GM23248 (cell line): ENCODE results near the gene CDON. TPM values are rescaled to one million over a fixed set of nuclear protein-coding genes. Genes with fewer than 3 reads are reported as not detected.

Experiments used
- DNase-seq: peaks from one replicate; pipeline ENCODE4 v3.0.0-alpha.2; 2015
- H2AFZ ChIP-seq: fragments of 200-600 bp; sonication (generic); 2 replicates; pipeline ENCODE4 v1.6.1; 2016; ENCODE audit warnings: antibody characterized with exemption
- H3F3A ChIP-seq: fragments of 200-600 bp; sonication (generic); 2 replicates; pipeline ENCODE4 v1.6.1; 2016; ENCODE audit warnings: mild to moderate bottlenecking, antibody characterized with exemption, mixed run types; ENCODE audit not compliant: insufficient read depth
- H3K27ac ChIP-seq: fragments of 200-600 bp; sonication (generic); 2 replicates; pipeline ENCODE4 v1.5.1; 2016; ENCODE audit warnings: mild to moderate bottlenecking
- H3K27me3 ChIP-seq: fragments of 200-600 bp; sonication (generic); replicated peaks from 2 replicates; pipeline ENCODE4 v1.6.1; 2016; ENCODE audit warnings: mild to moderate bottlenecking; ENCODE audit not compliant: insufficient read depth
- H3K36me3 ChIP-seq: fragments of 200-600 bp; sonication (generic); 2 replicates; pipeline ENCODE4 v1.6.1; 2016; ENCODE audit warnings: low read depth, mild to moderate bottlenecking
- H3K4me1 ChIP-seq: fragments of 200-600 bp; sonication (generic); 2 replicates; pipeline ENCODE4 v1.6.1; 2016; ENCODE audit warnings: mild to moderate bottlenecking; ENCODE audit not compliant: insufficient read depth
- H3K4me2 ChIP-seq: fragments of 200-600 bp; sonication (generic); one replicate; pipeline ENCODE4 v1.6.1; 2016; ENCODE audit warnings: mild to moderate bottlenecking; ENCODE audit not compliant: unreplicated experiment
- H3K4me3 ChIP-seq: fragments of 200-600 bp; sonication (generic); 2 replicates; pipeline ENCODE4 v1.5.1; 2016; ENCODE audit warnings: mild to moderate bottlenecking
- H3K79me2 ChIP-seq: fragments of 200-600 bp; sonication (generic); 2 replicates; pipeline ENCODE4 v1.6.1; 2016; ENCODE audit warnings: mild to moderate bottlenecking; ENCODE audit not compliant: insufficient read depth
- H3K9ac ChIP-seq: fragments of 200-600 bp; sonication (generic); 2 replicates; pipeline ENCODE4 v1.6.1; 2016; ENCODE audit warnings: mild to moderate bottlenecking
- H3K9me2 ChIP-seq: fragments of 200-600 bp; sonication (generic); 2 replicates; pipeline ENCODE4 v1.6.1; 2016; ENCODE audit warnings: mixed run types, mild to moderate bottlenecking, moderate library complexity; ENCODE audit not compliant: insufficient read depth
- H3K9me3 ChIP-seq: fragments of 200-600 bp; sonication (generic); one replicate; pipeline ENCODE4 v1.6.1; 2017; ENCODE audit warnings: low read depth
- H4K20me1 ChIP-seq: fragments of 200-600 bp; sonication (generic); 2 replicates; pipeline ENCODE4 v1.6.0; 2016; ENCODE audit not compliant: insufficient read depth
- EZH2 ChIP-seq: fragments of 200-600 bp; sonication (generic); IDR thresholded peaks from 2 replicates; pipeline ENCODE4 v1.6.1; 2018; ENCODE audit warnings: antibody characterized with exemption, mild to moderate bottlenecking; ENCODE audit not compliant: insufficient read depth, poor library complexity, severe bottlenecking
- EZH2phosphoT487 ChIP-seq: fragments of 200-600 bp; sonication (generic); IDR thresholded peaks from 2 replicates; pipeline ENCODE4 v1.6.1; 2018; ENCODE audit warnings: antibody characterized with exemption, moderate library complexity, mild to moderate bottlenecking, low read depth; ENCODE audit not compliant: insufficient read depth
- WGBS, 2 experiments: methylation state at CpG; one replicate each; pipeline ENCODE4 v1.1.6; 2015 to 2017; ENCODE audit warnings: low lambda C conversion rate in 2 of 2, low coverage in 1 of 2; ENCODE audit errors: missing lambda C conversion rate in 2 of 2; 5-methylcytosine and 5-hydroxymethylcytosine counted together
- in situ Hi-C: fragments of 300-500 bp; cut with MboI; formaldehyde crosslinking; loops from 2 replicates; pipeline ENCODE4 v1.15.0; 2020
- polyA plus RNA-seq: library from polyadenylated mRNA; unstranded; fragments of >200 nt; fragmentation: Nextera tagmentation; extraction: Ambion mirVana; gene quantifications from 2 replicates; pipeline ENCODE4 v1.2.1, GENCODE V29; 2016
- total RNA-seq: library from RNA; depleted of rRNA; stranded (reverse); fragments of >200 nt; shearing (Covaris generic); gene quantifications from 2 replicates; pipeline ENCODE4 v1.2.3, GENCODE V29; 2014

CDON gene
- total and polyA plus RNA-seq, 2 experiments from 2014 or later = 2.2 to 10.3 TPM

DNA sequence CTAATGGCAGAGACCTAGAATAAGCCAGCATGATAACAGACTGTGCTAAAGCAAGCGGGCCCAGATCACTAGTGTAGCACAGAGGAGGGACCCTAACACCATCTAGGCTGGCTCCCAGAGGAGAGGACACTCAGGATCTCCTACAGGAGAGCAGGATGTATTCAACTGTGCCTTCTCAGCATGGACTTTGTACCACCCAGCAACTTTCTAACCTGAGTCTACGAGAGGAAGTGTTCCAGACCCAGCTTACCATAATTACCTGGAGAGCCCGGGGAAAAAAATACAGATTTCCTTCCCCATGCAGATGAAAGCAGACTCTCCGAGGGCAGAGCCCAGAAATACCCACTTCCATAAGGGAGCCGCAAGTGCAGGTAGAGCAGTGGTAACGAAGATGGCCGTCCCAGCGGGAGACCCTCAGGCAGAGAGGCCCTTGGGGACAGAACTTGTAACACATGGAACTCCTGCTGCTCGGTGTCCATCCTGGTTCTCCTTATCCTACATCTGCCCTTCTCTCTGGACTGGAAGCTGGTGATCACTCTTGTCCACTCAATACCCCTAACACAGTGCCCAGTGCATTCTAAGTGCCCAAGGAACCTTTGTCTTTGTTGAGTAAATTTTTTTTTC is 138.2 kb downstream of the CDON start:
- TF ChIP-seq EZH2phosphoT487 = no peak
- no peak for TF ChIP-seq EZH2
- Histone ChIP-seq H3K9me2 (no peaks in the 10 kb centered on the region), H3K36me3 (no peaks in the 10 kb centered on the region), H3K9me3 (no peaks in the 10 kb centered on the region), H3K27ac (no peak overlapping the region), H3K4me1 (no peaks in the 10 kb centered on the region), H3K9ac (no peak overlapping the region), H3F3A (no peaks in the 10 kb centered on the region), H2AFZ (no peak overlapping the region), H3K79me2 (no peaks in the 10 kb centered on the region), H3K27me3 (peaks cover 38% of the 10 kb centered on the region), H3K4me2 (no peak overlapping the region), H4K20me1 (no peaks in the 10 kb centered on the region), H3K4me3 (no peak overlapping the region)
- DNase-seq = no peak
- in situ Hi-C loops = loop anchor here (5.0 kb wide), 1 partner anchor 273 kb away; no protein-coding TSS in a partner anchor
- 63 to 66% methylated on average over 9 of the region's 9 CpGs for WGBS, 2 experiments

DNA sequence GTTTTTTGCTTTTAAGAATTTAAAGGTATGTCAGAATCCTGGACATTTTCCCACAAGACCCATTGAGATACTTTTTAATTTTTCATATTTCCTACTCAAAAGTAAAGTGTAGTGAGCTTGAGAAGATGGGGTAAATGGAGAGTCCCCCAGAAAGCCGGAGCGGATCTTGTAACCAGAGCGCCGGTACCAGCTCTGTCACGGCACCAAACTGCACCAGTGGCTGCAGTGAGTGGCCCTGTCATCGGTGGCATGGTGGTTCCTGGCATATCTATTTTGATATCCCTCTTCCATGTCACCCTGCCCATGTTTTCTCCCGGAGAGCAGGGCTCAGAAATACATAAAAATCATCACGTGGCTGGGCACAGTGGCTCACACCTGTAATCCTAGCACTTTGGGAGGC is 139.0 kb downstream of the CDON start:
- 82 to 83% methylated on average over 8 of the region's 8 CpGs for WGBS, 2 experiments
- H3K4me3 ChIP-seq = no peak overlapping the region
- TF ChIP-seq EZH2phosphoT487 = no peak
- no peak for TF ChIP-seq EZH2

DNA sequence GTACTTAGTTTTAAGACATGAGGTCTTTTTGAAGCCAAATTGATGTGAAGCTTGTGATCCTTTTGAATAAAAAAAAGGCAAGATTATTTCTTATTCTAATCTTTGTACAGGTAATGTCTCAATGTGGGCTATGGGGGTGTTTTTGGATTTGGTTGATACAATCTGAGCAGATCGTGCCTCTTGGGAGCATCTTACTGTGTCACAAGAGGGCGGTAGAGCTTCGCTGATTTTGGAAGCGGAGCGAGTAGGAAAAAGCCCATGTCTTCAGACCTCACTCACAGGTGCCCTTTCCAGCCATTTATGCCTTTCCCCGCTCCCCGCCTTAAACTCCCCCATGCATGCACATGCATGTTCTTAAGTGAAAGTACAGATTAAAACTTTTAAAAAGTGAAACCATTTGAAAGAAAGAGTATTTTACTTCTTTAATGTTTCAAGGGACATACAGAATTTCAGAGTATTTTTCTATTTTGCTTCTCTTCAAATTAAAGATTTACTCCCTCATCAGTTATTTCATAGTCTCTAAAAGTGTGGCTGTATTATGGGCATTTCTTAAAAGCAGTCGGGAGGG is 139.6 kb downstream of the CDON start:
- no peak overlapping the region for H3K27ac ChIP-seq
- H3K4me2 ChIP-seq = no peak overlapping the region
- in situ Hi-C loops = loop anchor here (5.0 kb wide), 1 partner anchor 274 kb away; no protein-coding TSS in a partner anchor
- H3K4me3 ChIP-seq = no peak overlapping the region
- H3K79me2 ChIP-seq = no peaks in the 10 kb centered on the region
- peak; percentile 82 for DNase-seq
- H3K9me2 ChIP-seq = no peaks in the 10 kb centered on the region
- H3K9me3 ChIP-seq = no peaks in the 10 kb centered on the region
- no peaks in the 10 kb centered on the region for H3K36me3 ChIP-seq
- WGBS, 2 experiments = 1 to 5% methylated on average over 8 of the region's 8 CpGs
- H2AFZ ChIP-seq = no peak overlapping the region
- no peaks in the 10 kb centered on the region for H3K4me1 ChIP-seq
- no peaks in the 10 kb centered on the region for H3F3A ChIP-seq
- H3K27me3 ChIP-seq = peaks cover 48% of the 10 kb centered on the region
- no peak overlapping the region for H3K9ac ChIP-seq
- TF ChIP-seq EZH2 (no peak), EZH2phosphoT487 (no peak)
- H4K20me1 ChIP-seq = no peaks in the 10 kb centered on the region

More for the DNA sequence above, 139.0 kb downstream of the CDON start:
- in situ Hi-C loops = loop anchor here (5.0 kb wide), 1 partner anchor 274 kb away; no protein-coding TSS in a partner anchor
- no peak overlapping the region for H3K27ac ChIP-seq
- no peaks in the 10 kb centered on the region for H3K4me1 ChIP-seq
- no peaks in the 10 kb centered on the region for H3F3A ChIP-seq
- DNase-seq = no peak
- no peak overlapping the region for H2AFZ ChIP-seq
- H4K20me1 ChIP-seq = no peaks in the 10 kb centered on the region
- H3K4me2 ChIP-seq = no peak overlapping the region
- H3K9ac ChIP-seq = no peak overlapping the region
- peaks cover 47% of the 10 kb centered on the region for H3K27me3 ChIP-seq
- H3K9me3 ChIP-seq = no peaks in the 10 kb centered on the region
- no peaks in the 10 kb centered on the region for H3K9me2 ChIP-seq
- no peaks in the 10 kb centered on the region for H3K36me3 ChIP-seq
- H3K79me2 ChIP-seq = no peaks in the 10 kb centered on the region

DNA sequence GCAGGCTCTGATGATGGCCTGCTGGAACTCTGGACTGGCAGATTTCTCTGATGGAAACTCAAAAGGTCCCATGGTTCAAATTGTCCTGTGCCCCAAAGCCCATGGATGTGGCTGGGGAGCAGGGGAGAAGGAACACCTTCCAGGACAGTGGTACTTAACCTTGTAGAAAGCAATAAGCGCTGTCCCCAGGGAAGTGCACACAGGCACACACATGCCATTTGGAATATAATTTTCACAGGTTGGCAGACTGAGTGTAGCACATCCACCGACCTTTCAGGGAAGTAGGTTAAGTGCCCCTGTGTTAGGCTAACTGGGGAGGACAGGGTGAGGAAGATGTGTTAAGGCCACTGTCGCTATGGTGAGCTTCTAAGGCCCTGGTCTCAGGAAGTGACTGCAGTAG is 140.5 kb downstream of the CDON start:
- 60 to 64% methylated on average over 3 of the region's 3 CpGs for WGBS, 2 experiments
- in situ Hi-C loops = loop anchor here (5.0 kb wide), 1 partner anchor 275 kb away; no protein-coding TSS in a partner anchor

More for the DNA sequence above, 140.5 kb downstream of the CDON start:
- Histone ChIP-seq H3K9me3 (no peaks in the 10 kb centered on the region), H3F3A (no peaks in the 10 kb centered on the region), H3K9me2 (no peaks in the 10 kb centered on the region), H3K9ac (no peak overlapping the region), H3K4me3 (no peak overlapping the region), H3K79me2 (no peaks in the 10 kb centered on the region), H2AFZ (no peak overlapping the region), H3K4me1 (no peaks in the 10 kb centered on the region), H3K27ac (no peak overlapping the region), H3K4me2 (no peak overlapping the region), H3K27me3 (peaks cover 49% of the 10 kb centered on the region), H4K20me1 (no peaks in the 10 kb centered on the region), H3K36me3 (no peaks in the 10 kb centered on the region)
- TF ChIP-seq EZH2phosphoT487 (no peak), EZH2 (no peak)
- no peak for DNase-seq
